Upper lobe of right lung (tissue), 1 donor: ENCODE results near the gene SYT3. TPM values are rescaled to one million over a fixed set of nuclear protein-coding genes. Genes with fewer than 3 reads are reported as not detected.
"Not testable (repeated sequence)": the region's sequence is repeated elsewhere in the genome, so short reads cannot be mapped to it uniquely, and the experiment has no call there.

ENCODE experiments used
- ATAC-seq: fragments of 200-7000 bp; cut with Tn5 transposase; one replicate; pipeline ENCODE4 v1.9.1; 2020; ENCODE audit warnings: mild to moderate bottlenecking, moderate library complexity
- DNase-seq: peaks from one replicate; pipeline ENCODE4 v3.0.0-alpha.2; 2020
- H3K27ac ChIP-seq: fragments of 200-600 bp; one replicate; pipeline ENCODE4 v1.8.0; 2022
- H3K27me3 ChIP-seq: fragments of 200-600 bp; one replicate; pipeline ENCODE4 v1.8.0; 2022; ENCODE audit warnings: mild to moderate bottlenecking
- H3K36me3 ChIP-seq: fragments of 200-600 bp; one replicate; pipeline ENCODE4 v1.8.0; 2022
- H3K4me1 ChIP-seq: fragments of 200-600 bp; one replicate; pipeline ENCODE4 v1.8.0; 2022
- H3K4me3 ChIP-seq: fragments of 200-600 bp; one replicate; pipeline ENCODE4 v1.8.0; 2022; ENCODE audit warnings: mild to moderate bottlenecking
- H3K9me3 ChIP-seq: fragments of 200-600 bp; one replicate; pipeline ENCODE4 v1.8.0; 2022
- intact Hi-C: fragments of 100-400 bp; cut with DNase I; formaldehyde crosslinking; loops from one replicate; pipeline ENCODE4 v1.11.0; 2022
- total RNA-seq: library from RNA; stranded (reverse); fragmentation: NEBNext Ultra II Directional; extraction: Animal tissue kit (Norgen Biotek cat#: 25700); gene quantifications from one replicate; pipeline ENCODE4 v1.2.1, GENCODE V29; 2021
- TF ChIP-seq, protein P1 (sequence below): fragments of 200-600 bp; IDR thresholded peaks from one replicate; pipeline ENCODE4 v1.8.0; 2022; ENCODE audit warnings: antibody characterized with exemption
- donor health status: DM: no; HTN: yes; CAD: no; lungs with severe emphysema.

Gene SYT3
- total RNA-seq, 1 donor from 2014 or later = 2.5 TPM

DNA sequence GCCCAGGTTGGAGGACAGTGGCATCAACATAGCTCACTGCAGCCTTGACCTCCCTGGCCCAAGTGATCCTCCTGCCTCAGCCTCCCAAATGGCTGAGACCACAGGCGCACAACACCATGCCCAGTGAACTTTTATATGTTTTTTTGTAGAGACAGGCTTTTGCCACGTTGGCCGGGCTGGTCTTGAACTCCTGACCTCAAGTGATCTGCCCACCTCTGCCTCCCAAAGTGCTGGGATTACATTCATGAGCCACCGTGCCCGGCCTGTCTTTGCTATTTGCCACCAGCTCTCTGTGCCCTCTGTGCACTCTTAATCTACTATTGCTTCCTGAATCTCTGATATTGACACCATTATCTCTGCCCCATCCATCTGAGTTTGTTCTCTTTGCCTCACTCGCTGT lies 37.2 kb downstream of the SYT3 start:
- Histone ChIP-seq H3K4me1 (no peaks in the 10 kb centered on the region), H3K4me3 (no peak overlapping the region), H3K27me3 (peaks cover 22% of the 10 kb centered on the region), H3K9me3 (no peaks in the 10 kb centered on the region), H3K27ac (no peak overlapping the region), H3K36me3 (no peaks in the 10 kb centered on the region)
- ATAC-seq = no peak
- DNase-seq = no peak
- TF ChIP-seq, protein P1, sequence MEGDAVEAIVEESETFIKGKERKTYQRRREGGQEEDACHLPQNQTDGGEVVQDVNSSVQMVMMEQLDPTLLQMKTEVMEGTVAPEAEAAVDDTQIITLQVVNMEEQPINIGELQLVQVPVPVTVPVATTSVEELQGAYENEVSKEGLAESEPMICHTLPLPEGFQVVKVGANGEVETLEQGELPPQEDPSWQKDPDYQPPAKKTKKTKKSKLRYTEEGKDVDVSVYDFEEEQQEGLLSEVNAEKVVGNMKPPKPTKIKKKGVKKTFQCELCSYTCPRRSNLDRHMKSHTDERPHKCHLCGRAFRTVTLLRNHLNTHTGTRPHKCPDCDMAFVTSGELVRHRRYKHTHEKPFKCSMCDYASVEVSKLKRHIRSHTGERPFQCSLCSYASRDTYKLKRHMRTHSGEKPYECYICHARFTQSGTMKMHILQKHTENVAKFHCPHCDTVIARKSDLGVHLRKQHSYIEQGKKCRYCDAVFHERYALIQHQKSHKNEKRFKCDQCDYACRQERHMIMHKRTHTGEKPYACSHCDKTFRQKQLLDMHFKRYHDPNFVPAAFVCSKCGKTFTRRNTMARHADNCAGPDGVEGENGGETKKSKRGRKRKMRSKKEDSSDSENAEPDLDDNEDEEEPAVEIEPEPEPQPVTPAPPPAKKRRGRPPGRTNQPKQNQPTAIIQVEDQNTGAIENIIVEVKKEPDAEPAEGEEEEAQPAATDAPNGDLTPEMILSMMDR = no peak
- intact Hi-C loops = no loop called here

DNA sequence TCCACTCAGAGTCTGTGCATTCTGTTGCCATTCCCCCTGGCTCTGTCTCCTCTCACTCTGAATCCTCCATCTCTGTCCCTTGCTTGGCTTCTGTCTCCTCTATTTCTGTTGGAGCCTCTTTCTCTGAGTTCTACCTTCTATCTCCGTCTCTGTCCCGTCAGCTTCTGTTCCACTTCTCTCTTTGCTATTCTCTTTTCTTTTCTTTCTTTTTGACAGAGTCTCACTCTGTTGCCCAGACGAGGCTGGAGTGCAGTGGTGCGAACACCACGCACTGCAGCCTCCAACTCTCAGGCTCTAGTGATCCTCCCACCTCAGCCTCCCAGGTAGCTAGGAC lies 37.6 kb downstream of the SYT3 start:
- TF ChIP-seq, protein P1 = no peak
- no peak for DNase-seq
- Histone ChIP-seq H3K4me1 (no peaks in the 10 kb centered on the region), H3K27me3 (peaks cover 22% of the 10 kb centered on the region), H3K36me3 (no peaks in the 10 kb centered on the region), H3K9me3 (no peaks in the 10 kb centered on the region), H3K4me3 (no peak overlapping the region), H3K27ac (no peak overlapping the region)
- intact Hi-C loops = no loop called here
- no peak for ATAC-seq

DNA sequence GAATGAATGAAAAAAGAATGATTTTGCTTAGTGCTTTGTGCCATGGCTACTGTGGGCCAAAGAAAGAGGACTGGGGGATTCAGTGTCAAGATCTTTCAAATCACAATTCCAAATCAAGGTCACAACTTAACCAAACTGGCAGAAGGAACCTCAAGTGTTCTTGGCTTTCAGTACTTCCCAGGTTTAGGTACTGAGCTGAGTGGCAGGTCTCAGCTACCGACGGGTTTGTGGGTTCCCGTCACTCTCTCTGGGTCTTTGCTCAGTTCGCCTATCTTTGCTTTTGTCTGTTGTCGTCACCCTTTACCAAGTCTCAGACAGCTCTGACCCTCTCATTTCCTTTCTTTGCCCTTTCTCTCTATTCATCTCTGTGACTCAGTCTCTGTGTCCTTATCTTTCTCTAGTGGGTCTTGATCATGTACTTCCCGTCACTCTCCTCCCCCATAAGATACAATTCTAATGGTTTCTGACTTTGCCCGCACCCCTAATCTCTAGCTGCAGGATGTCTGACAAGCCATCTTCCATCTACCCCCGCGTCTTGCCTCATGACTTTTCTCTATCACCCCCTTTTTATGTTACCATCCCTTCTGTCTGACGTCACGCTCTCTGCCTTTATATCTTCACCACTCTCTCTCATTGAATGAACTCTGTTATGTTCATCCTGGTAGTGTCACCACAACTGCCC lies 38.1 kb downstream of the SYT3 start:
- no peak for ATAC-seq
- H3K27ac ChIP-seq = no peak overlapping the region
- H3K36me3 ChIP-seq = no peaks in the 10 kb centered on the region
- DNase-seq = no peak
- H3K27me3 ChIP-seq = peaks cover 22% of the 10 kb centered on the region
- no peaks in the 10 kb centered on the region for H3K9me3 ChIP-seq
- intact Hi-C loops = no loop called here
- TF ChIP-seq, protein P1 = no peak
- H3K4me3 ChIP-seq = no peak overlapping the region
- no peaks in the 10 kb centered on the region for H3K4me1 ChIP-seq

DNA sequence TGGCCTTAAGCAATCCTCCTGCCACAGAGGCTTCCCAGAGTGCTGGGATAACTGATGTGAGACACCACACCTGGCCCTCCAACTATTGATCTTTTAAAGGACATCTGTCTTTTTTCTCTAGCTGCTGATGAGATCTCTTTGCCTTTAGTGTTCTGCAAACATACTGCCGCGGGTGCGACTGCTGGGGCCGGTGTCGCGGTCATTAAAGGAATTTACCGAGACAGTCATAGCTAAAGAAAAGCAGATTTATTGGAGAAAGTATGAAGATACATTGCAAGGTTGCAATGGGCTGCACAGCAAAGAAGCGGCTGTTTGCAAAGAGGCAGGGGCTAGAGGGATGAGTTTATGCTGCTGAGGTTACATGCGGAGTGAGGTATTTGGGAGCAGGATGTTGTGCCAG lies 40.3 kb downstream of the SYT3 start:
- TF ChIP-seq, protein P1 = no peak
- Histone ChIP-seq H3K4me3 (no peak overlapping the region), H3K4me1 (no peaks in the 10 kb centered on the region), H3K27ac (no peak overlapping the region), H3K27me3 (peaks cover 26% of the 10 kb centered on the region), H3K9me3 (no peaks in the 10 kb centered on the region), H3K36me3 (no peaks in the 10 kb centered on the region)
- no peak for DNase-seq
- intact Hi-C loops = no loop called here
- no peak for ATAC-seq

DNA sequence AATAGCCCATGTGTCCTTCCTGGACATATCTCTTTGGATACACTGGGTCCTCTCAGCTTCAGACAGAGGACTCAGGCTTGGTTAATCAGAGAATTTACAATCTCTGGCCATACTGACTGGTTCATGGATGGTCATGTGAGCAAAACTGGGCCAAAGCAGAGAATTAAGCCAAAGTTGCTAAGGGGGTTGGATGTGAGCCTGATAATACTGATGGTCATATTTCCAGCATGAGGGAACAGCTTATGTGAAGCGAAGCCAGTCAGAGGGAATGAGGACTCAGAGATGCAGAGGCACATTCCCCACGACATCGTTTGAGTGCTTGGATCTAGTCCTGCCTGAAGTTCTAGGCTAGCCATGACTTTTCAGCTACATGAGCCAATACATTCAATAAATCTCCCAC lies 49.5 kb downstream of the SYT3 start:
- H3K27ac ChIP-seq = no peak overlapping the region
- H3K36me3 ChIP-seq = no peaks in the 10 kb centered on the region
- no peaks in the 10 kb centered on the region for H3K4me1 ChIP-seq
- DNase-seq (no peak), ATAC-seq (no peak)
- no peaks in the 10 kb centered on the region for H3K27me3 ChIP-seq
- TF ChIP-seq, protein P1 = no peak
- H3K9me3 ChIP-seq = no peaks in the 10 kb centered on the region
- intact Hi-C loops = no loop called here
- no peak overlapping the region for H3K4me3 ChIP-seq

DNA sequence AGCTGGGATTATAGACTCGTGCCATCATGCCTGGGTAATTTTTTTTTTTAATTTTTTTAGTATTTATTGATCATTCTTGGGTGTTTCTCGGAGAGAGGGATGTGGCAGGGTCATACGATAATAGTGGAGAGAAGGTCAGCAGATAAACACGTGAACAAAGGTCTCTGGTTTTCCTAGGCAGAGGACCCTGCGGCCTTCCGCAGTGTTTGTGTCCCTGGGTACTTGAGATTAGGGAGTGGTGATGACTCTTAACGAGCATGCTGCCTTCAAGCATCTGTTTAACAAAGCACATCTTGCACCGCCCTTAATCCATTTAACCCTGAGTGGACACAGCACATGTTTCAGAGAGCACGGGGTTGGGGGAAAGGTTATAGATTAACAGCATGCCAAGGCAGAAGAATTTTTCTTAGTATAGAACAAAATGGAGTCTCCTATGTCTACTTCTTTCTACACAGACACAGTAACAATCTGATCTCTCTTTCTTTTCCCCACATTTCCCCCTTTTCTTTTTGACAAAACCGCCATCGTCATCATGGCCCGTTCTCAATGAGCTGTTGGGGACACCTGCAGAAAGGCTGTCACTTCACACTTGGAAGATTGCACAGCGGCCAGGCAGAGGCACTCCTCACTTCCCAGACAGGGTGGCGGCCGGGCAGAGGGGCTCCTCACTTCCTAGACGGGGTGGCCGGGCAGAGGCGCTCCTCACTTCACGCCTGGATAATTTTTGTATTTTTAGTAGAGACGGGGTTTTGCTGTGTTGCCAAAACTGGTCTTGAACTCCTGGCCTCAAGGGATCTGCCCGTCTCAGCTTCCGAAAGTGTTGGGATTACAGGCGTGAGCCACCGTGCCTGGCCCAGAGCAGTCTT lies 57.7 kb downstream of the SYT3 start:
- DNase-seq, H3K27me3 ChIP-seq, H3K4me3 ChIP-seq, H3K9me3 ChIP-seq, intact Hi-C loops, H3K4me1 ChIP-seq, ATAC-seq, H3K36me3 ChIP-seq, H3K27ac ChIP-seq: not testable (repeated sequence)
